Hepatocyte (in vitro differentiated cells): ENCODE data around the gene DAP3. TPM values are rescaled to one million over a fixed set of nuclear protein-coding genes. Genes with fewer than 3 reads are reported as not detected.

Source experiments
- DNase-seq: peaks from one replicate; pipeline ENCODE4 v3.0.0-alpha.2; 2016; ENCODE audit warnings: low spot score
- H2AFZ ChIP-seq: fragments of 200-600 bp; sonication (generic); 2 replicates; pipeline ENCODE4 v1.6.0; 2016; ENCODE audit warnings: antibody characterized with exemption, mild to moderate bottlenecking
- H3K27ac ChIP-seq: fragments of 200-600 bp; sonication (generic); 2 replicates; pipeline ENCODE4 v1.5.1; 2016; ENCODE audit warnings: mild to moderate bottlenecking
- H3K27me3 ChIP-seq: fragments of 200-600 bp; sonication (generic); 2 replicates; pipeline ENCODE4 v1.6.1; 2016
- H3K36me3 ChIP-seq: fragments of 200-600 bp; sonication (generic); replicated peaks from 2 replicates; pipeline ENCODE4 v1.5.1; 2016; ENCODE audit warnings: low read depth; ENCODE audit not compliant: insufficient read depth
- H3K4me1 ChIP-seq: fragments of 200-600 bp; sonication (generic); 2 replicates; pipeline ENCODE4 v1.5.1; 2016; ENCODE audit warnings: mild to moderate bottlenecking, moderate library complexity; ENCODE audit not compliant: insufficient read depth
- H3K4me2 ChIP-seq: fragments of 200-600 bp; sonication (generic); 2 replicates; pipeline ENCODE4 v1.6.0; 2016
- H3K4me3 ChIP-seq: fragments of 200-600 bp; sonication (generic); 2 replicates; pipeline ENCODE4 v1.5.1; 2016; ENCODE audit warnings: mild to moderate bottlenecking
- H3K79me2 ChIP-seq: fragments of 200-600 bp; sonication (generic); 2 replicates; pipeline ENCODE4 v1.6.0; 2017; ENCODE audit warnings: mild to moderate bottlenecking
- H3K9me2 ChIP-seq: fragments of 200-600 bp; sonication (generic); replicated peaks from 2 replicates; pipeline ENCODE4 v1.6.0; 2017; ENCODE audit warnings: mild to moderate bottlenecking; ENCODE audit not compliant: insufficient read depth
- H3K9me3 ChIP-seq: fragments of 200-600 bp; sonication (generic); 2 replicates; pipeline ENCODE4 v1.5.1; 2016; ENCODE audit warnings: low read depth, mild to moderate bottlenecking
- H4K20me1 ChIP-seq: fragments of 200-600 bp; sonication (generic); 2 replicates; pipeline ENCODE4 v1.6.0; 2016; ENCODE audit warnings: mild to moderate bottlenecking; ENCODE audit not compliant: insufficient read depth, poor library complexity, severe bottlenecking
- EZH2 ChIP-seq: fragments of 200-600 bp; sonication (generic); IDR thresholded peaks from 2 replicates; pipeline ENCODE4 v1.6.1; 2016; ENCODE audit warnings: antibody characterized with exemption, mild to moderate bottlenecking, borderline replicate concordance
- EZH2phosphoT487 ChIP-seq: fragments of 200-600 bp; sonication (generic); IDR thresholded peaks from one replicate; pipeline ENCODE4 v1.6.1; 2018; ENCODE audit warnings: antibody characterized with exemption, mild to moderate bottlenecking, low read depth, moderate library complexity; ENCODE audit not compliant: unreplicated experiment, severe bottlenecking
- WGBS: methylation state at CpG from one replicate; pipeline ENCODE4 v1.1.6; 2016; ENCODE audit warnings: low lambda C conversion rate; ENCODE audit errors: missing lambda C conversion rate; 5-methylcytosine and 5-hydroxymethylcytosine counted together
- polyA plus RNA-seq: library from polyadenylated mRNA; unstranded; fragments of >200 nt; fragmentation: Nextera tagmentation; extraction: Ambion mirVana; gene quantifications from 2 replicates; pipeline ENCODE4 v1.2.1, GENCODE V29; 2016
- total RNA-seq: library from RNA; depleted of rRNA; stranded (reverse); fragments of >200 nt; gene quantifications from 2 replicates; pipeline ENCODE4 v1.2.3, GENCODE V29; 2014
- TF ChIP-seq, protein P1 (sequence below): fragments of 200-600 bp; sonication (generic); IDR thresholded peaks from 2 replicates; pipeline ENCODE4 v1.5.1; 2016; ENCODE audit warnings: antibody characterized with exemption, mild to moderate bottlenecking; ENCODE audit not compliant: poor library complexity

Gene DAP3
- total and polyA plus RNA-seq, 2 experiments from 2014 or later: 61.5 to 115 TPM

DNA sequence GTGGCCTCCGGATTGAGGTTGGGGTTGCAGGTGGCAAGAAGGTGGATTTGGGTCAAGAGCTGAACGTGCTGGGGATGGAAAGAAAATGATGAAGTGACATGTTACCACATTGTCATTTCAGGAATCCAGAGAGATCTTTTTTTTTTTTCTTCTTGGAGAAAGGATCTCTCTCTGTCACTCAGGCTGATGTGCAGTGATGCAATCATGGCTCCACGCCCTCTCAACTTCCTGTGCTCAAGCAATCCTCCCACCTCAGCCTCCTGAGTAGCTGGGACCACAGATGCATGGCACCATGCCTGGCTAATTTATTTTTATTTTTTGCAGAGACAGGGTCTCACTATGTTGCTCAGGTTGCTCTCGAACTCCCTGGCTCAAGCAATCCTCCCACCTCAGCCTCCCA, 87.5 kb downstream of the DAP3 start:
- no peaks in the 10 kb centered on the region for H3K27me3 ChIP-seq
- no peak for TF ChIP-seq EZH2phosphoT487
- no peaks in the 10 kb centered on the region for H4K20me1 ChIP-seq
- no peak overlapping the region for H3K27ac ChIP-seq
- no peak for DNase-seq
- no peaks in the 10 kb centered on the region for H3K9me2 ChIP-seq
- no peaks in the 10 kb centered on the region for H3K4me1 ChIP-seq
- no peak overlapping the region for H3K4me3 ChIP-seq
- no peaks in the 10 kb centered on the region for H3K79me2 ChIP-seq
- peaks cover 4% of the 10 kb centered on the region for H3K36me3 ChIP-seq
- 98% methylated on average over 4 of the region's 4 CpGs for WGBS
- H3K4me2 ChIP-seq: no peak overlapping the region
- no peak overlapping the region for H2AFZ ChIP-seq
- H3K9me3 ChIP-seq: no peaks in the 10 kb centered on the region

DNA sequence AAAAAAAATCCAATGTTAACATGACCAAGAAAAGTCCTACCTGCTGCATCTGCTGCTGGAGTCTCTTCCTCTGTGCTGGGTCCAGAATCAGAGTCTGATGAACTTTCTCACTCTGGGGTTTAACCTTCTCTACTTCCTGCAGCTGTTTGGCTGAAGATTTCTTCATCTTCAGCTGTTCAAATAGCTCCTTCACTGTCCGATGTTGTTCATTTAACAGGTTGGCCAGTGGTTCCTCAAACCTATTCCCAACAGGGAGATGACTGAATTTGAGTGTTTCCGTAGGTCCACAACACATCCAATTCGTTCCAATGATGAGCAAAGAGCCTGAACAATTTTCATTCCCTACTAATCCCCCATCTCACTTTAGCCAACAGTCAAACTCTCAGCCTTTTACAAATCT, 88.7 kb downstream of the DAP3 start:
- WGBS: 100% methylated on average over 3 of the region's 3 CpGs

More for the DNA sequence above, 88.7 kb downstream of the DAP3 start:
- no peaks in the 10 kb centered on the region for H3K79me2 ChIP-seq
- no peak for DNase-seq
- H3K4me3 ChIP-seq: no peak overlapping the region
- TF ChIP-seq, protein P1, sequence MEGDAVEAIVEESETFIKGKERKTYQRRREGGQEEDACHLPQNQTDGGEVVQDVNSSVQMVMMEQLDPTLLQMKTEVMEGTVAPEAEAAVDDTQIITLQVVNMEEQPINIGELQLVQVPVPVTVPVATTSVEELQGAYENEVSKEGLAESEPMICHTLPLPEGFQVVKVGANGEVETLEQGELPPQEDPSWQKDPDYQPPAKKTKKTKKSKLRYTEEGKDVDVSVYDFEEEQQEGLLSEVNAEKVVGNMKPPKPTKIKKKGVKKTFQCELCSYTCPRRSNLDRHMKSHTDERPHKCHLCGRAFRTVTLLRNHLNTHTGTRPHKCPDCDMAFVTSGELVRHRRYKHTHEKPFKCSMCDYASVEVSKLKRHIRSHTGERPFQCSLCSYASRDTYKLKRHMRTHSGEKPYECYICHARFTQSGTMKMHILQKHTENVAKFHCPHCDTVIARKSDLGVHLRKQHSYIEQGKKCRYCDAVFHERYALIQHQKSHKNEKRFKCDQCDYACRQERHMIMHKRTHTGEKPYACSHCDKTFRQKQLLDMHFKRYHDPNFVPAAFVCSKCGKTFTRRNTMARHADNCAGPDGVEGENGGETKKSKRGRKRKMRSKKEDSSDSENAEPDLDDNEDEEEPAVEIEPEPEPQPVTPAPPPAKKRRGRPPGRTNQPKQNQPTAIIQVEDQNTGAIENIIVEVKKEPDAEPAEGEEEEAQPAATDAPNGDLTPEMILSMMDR: no peak
- TF ChIP-seq EZH2 (no peak), EZH2phosphoT487 (no peak)
- H3K27ac ChIP-seq: no peak overlapping the region
- no peaks in the 10 kb centered on the region for H4K20me1 ChIP-seq
- H2AFZ ChIP-seq: no peak overlapping the region
- peaks cover 4% of the 10 kb centered on the region for H3K36me3 ChIP-seq
- no peaks in the 10 kb centered on the region for H3K4me1 ChIP-seq
- H3K27me3 ChIP-seq: no peaks in the 10 kb centered on the region
- H3K4me2 ChIP-seq: no peak overlapping the region
- H3K9me3 ChIP-seq: no peaks in the 10 kb centered on the region
- no peaks in the 10 kb centered on the region for H3K9me2 ChIP-seq

Other genes starting within 250 kb of the DAP3 start
- 30.6 and 32.0 TPM in 2 replicates for gene ASH1L, start 126.3 kb upstream of the DAP3 start, total RNA-seq
- gene ASH1L, start 126.3 kb upstream of the DAP3 start, polyA plus RNA-seq: 14.5 and 22.4 TPM in 2 replicates
- gene MSTO1, start 78.9 kb upstream of the DAP3 start, total RNA-seq: 15.1 and 15.7 TPM in 2 replicates
- 43.4 and 54.6 TPM in 2 replicates for gene MSTO1, start 78.9 kb upstream of the DAP3 start, polyA plus RNA-seq
- gene YY1AP1, start 317 bp upstream of the DAP3 start, total RNA-seq: 43.2 and 55.9 TPM in 2 replicates
- gene YY1AP1, start 317 bp upstream of the DAP3 start, polyA plus RNA-seq: 27.6 and 35.4 TPM in 2 replicates
- 17.2 and 20.8 TPM in 2 replicates for gene GON4L, start 168.1 kb downstream of the DAP3 start, total RNA-seq
- 33.3 and 40.8 TPM in 2 replicates for gene GON4L, start 168.1 kb downstream of the DAP3 start, polyA plus RNA-seq
- gene SYT11, start 170.5 kb downstream of the DAP3 start, total RNA-seq: 1.3 and 2.0 TPM in 2 replicates
- 0.39 and 0.71 TPM in 2 replicates for gene SYT11, start 170.5 kb downstream of the DAP3 start, polyA plus RNA-seq
- 23.8 and 33.5 TPM in 2 replicates for gene RIT1, start 222.3 kb downstream of the DAP3 start, total RNA-seq
- 17.6 and 21.9 TPM in 2 replicates for gene RIT1, start 222.3 kb downstream of the DAP3 start, polyA plus RNA-seq
- 33.2 and 40.3 TPM in 2 replicates for gene KHDC4, start 245.3 kb downstream of the DAP3 start, total RNA-seq
- gene KHDC4, start 245.3 kb downstream of the DAP3 start, polyA plus RNA-seq: 15.7 and 28.0 TPM in 2 replicates